Spleen (tissue), 11 donors: ENCODE results near the gene L1CAM. TPM values are rescaled to one million over a fixed set of nuclear protein-coding genes. Genes with fewer than 3 reads are reported as not detected.

Experiments
- DNase-seq: peaks from one replicate; pipeline ENCODE4 v3.0.0-alpha.2; 2020
- H3K27ac ChIP-seq, 8 donors: fragments of 200-600 bp; sonication (generic) in 7 of 8; 1 replicate in 4 of 8; 2 replicates in 4 of 8; pipeline versions ENCODE4 v1.5.0 to v1.8.0; 2016 to 2021; ENCODE audit warnings: inconsistent platforms in 4 of 8, mild to moderate bottlenecking in 4 of 8, moderate library complexity in 1 of 8
- H3K27me3 ChIP-seq, 7 donors: fragments of 200-600 bp; sonication (generic) in 6 of 7; replicated peaks in 1 of 7; 1 replicate in 4 of 7; 2 replicates in 3 of 7; pipeline versions ENCODE4 v1.5.0 to v1.8.0; 2016 to 2021; ENCODE audit warnings: inconsistent platforms in 3 of 7, mild to moderate bottlenecking in 1 of 7
- H3K36me3 ChIP-seq, 6 donors: fragments of 200-600 bp; sonication (generic) in 5 of 6; 1 replicate in 4 of 6; 2 replicates in 2 of 6; pipeline versions ENCODE4 v1.5.0 to v1.8.0; 2016 to 2021; ENCODE audit warnings: inconsistent platforms in 2 of 6
- H3K4me1 ChIP-seq, 6 donors: fragments of 200-600 bp; sonication (generic) in 5 of 6; 1 replicate in 3 of 6; 2 replicates in 3 of 6; pipeline versions ENCODE4 v1.5.0 to v1.8.0; 2016 to 2021; ENCODE audit warnings: inconsistent platforms in 3 of 6
- H3K4me3 ChIP-seq, 8 donors: fragments of 200-600 bp; sonication (generic) in 7 of 8; 1 replicate in 4 of 8; 2 replicates in 4 of 8; pipeline versions ENCODE4 v1.5.0 to v1.8.0; 2016 to 2021; ENCODE audit warnings: inconsistent platforms in 4 of 8, mild to moderate bottlenecking in 4 of 8, moderate library complexity in 2 of 8
- H3K9me3 ChIP-seq, 8 donors: fragments of 200-600 bp; sonication (generic) in 7 of 8; 1 replicate in 4 of 8; 2 replicates in 4 of 8; pipeline versions ENCODE4 v1.5.0 to v1.8.0; 2016 to 2021; ENCODE audit warnings: inconsistent platforms in 4 of 8
- POLR2A ChIP-seq, 3 donors: fragments of 450-650 bp; IDR thresholded peaks; one replicate each; pipeline ENCODE4 v1.5.1; 2017; ENCODE audit warnings: antibody characterized with exemption in 3 of 3, mild to moderate bottlenecking in 1 of 3
- POLR2AphosphoS5 ChIP-seq, 3 donors: sonication (generic); formaldehyde crosslinking; IDR thresholded peaks; one replicate each; pipeline ENCODE4 v1.5.1; 2017; ENCODE audit warnings: antibody characterized with exemption in 3 of 3
- WGBS, 5 donors: extraction: QIAGEN DNeasy Blood & Tissue Kit in 3 of 5; methylation state at CpG; one replicate each; pipeline versions ENCODE4 v1.1.5 to v1.1.7; 2013 to 2018; 5-methylcytosine and 5-hydroxymethylcytosine counted together
- intact Hi-C: fragments of 100-400 bp; cut with DNase I; formaldehyde crosslinking; loops from one replicate; pipeline ENCODE4 v1.15.0; 2023; ENCODE audit warnings: low total_unique reads
- polyA plus RNA-seq, 3 donors: library from polyadenylated mRNA; stranded (reverse); fragments of 200-250 nt; gene quantifications; one replicate each; pipeline ENCODE4 v1.2.1, GENCODE V29; 2013
- total RNA-seq, 7 donors: library from RNA; depleted of rRNA in 3 of 7; stranded (reverse); fragments of >200 nt in 3 of 7; fragmentation: NEBNext Ultra II Directional in 4 of 7; extraction: Animal tissue kit (Norgen Biotek cat#: 25700) in 4 of 7; gene quantifications; one replicate each; pipeline versions ENCODE4 v1.1.0 to v1.2.1, GENCODE V29; 2016 to 2021
- TF ChIP-seq, protein P1 (sequence below), 11 experiments: fragments of 200-600 bp in 7 of 11; fragments of 450-650 bp in 4 of 11; sonication (generic) in 4 of 11; IDR thresholded peaks in 8 of 11; conservative IDR thresholded peaks in 3 of 11; 1 replicate in 7 of 11; 2 replicates in 4 of 11; pipeline versions ENCODE4 v1.4.0 to v1.8.0; 2016 to 2021; ENCODE audit warnings: antibody characterized with exemption in 11 of 11, inconsistent platforms in 4 of 11, mild to moderate bottlenecking in 1 of 11
- donor health status: healthy with polysubstance abuse.
- donor health status: DM: no; HTN: no; CAD: no; lungs with moderate emphysema.
- donor health status: DM: no; HTN: no; CAD: no.
- donor health status: Bipolar disorder and iron deficiency.
- donor health status: healthy.
- donor health status: DM: no; HTN: no; CAD: no.
- donor health status: DM: yes; HTN: yes; CAD: no.

The L1CAM gene
- total and polyA plus RNA-seq, 10 donors, result 1.2 to 5.1 (median 2.7) TPM

DNA sequence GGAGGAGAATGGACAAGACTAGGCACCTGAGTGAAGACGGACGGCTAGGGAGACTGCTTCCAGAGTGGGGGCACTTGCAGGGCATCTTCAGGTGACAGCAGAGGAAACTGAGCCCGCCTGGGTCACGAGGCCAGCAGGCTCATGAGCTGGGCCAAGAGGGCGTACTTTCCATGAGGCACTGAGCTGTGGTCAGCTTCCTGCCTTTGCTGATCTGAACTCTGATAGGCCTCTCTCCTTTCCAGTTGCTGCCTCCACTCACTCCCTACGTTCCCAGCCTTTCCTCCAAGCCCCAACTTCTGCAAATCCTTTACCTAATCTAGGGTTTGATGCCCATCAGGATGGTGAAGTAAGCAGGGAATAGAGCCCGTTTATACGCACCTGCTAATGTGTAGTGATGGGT, 1.4 kb upstream of the L1CAM start:
- H3K9me3 ChIP-seq, result no peaks in the 10 kb centered on the region
- H3K27ac ChIP-seq, result no peak overlapping the region
- TF ChIP-seq POLR2AphosphoS5 (IDR thresholded peaks at IDR 0.05), result no peak
- TF ChIP-seq, protein P1, sequence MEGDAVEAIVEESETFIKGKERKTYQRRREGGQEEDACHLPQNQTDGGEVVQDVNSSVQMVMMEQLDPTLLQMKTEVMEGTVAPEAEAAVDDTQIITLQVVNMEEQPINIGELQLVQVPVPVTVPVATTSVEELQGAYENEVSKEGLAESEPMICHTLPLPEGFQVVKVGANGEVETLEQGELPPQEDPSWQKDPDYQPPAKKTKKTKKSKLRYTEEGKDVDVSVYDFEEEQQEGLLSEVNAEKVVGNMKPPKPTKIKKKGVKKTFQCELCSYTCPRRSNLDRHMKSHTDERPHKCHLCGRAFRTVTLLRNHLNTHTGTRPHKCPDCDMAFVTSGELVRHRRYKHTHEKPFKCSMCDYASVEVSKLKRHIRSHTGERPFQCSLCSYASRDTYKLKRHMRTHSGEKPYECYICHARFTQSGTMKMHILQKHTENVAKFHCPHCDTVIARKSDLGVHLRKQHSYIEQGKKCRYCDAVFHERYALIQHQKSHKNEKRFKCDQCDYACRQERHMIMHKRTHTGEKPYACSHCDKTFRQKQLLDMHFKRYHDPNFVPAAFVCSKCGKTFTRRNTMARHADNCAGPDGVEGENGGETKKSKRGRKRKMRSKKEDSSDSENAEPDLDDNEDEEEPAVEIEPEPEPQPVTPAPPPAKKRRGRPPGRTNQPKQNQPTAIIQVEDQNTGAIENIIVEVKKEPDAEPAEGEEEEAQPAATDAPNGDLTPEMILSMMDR (IDR thresholded peaks at IDR 0.05 in 8 of 11, conservative IDR thresholded peaks at IDR 0.05 in 3 of 11), result no peak
- TF ChIP-seq POLR2A (IDR thresholded peaks at IDR 0.05), result no peak
- H3K4me3 ChIP-seq, result no peak overlapping the region
- WGBS, 5 donors, result 53 to 74% (median 62%) methylated on average over 4 to 8 of the region's 8 CpGs
- peaks cover 0 to 22% (median 11%) of the 10 kb centered on the region in 6 donors for H3K4me1 ChIP-seq
- no peaks in the 10 kb centered on the region for H3K36me3 ChIP-seq
- DNase-seq, result no peak
- H3K27me3 ChIP-seq, result peaks cover 4 to 80% (median 44%) of the 10 kb centered on the region in 7 donors
- intact Hi-C loops, result no loop called here

DNA sequence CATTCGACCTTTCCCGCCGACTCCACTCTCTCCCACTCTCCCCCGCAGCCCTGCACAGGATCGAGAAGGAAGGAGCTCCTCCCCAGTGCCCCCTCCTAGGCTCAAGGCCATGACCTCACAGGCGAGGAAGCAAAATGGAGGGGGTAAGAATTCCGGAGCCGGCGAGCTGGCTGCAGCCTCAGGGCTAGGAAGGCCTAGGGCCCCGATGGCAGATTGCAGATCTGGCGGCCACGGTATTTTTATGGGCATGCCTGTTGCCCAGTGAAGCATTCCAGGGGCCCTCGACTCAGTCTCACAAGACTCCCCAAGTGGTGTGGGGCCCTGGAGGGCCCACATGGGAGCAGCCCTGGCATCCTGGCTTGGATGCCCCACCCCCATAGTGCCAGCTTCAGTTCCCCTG, 942 bp upstream of the L1CAM start:
- Histone ChIP-seq H3K27me3 (peaks cover 4 to 80% (median 47%) of the 10 kb centered on the region in 7 donors), H3K36me3 (no peaks in the 10 kb centered on the region), H3K4me1 (peaks cover 0 to 22% (median 11%) of the 10 kb centered on the region in 6 donors), H3K4me3 (no peak overlapping the region), H3K27ac (no peak overlapping the region), H3K9me3 (no peaks in the 10 kb centered on the region)
- intact Hi-C loops, result no loop called here
- TF ChIP-seq POLR2A (IDR thresholded peaks at IDR 0.05) (no peak), POLR2AphosphoS5 (IDR thresholded peaks at IDR 0.05) (no peak)
- TF ChIP-seq, protein P1 (IDR thresholded peaks at IDR 0.05 in 8 of 11, conservative IDR thresholded peaks at IDR 0.05 in 3 of 11), result no peak
- DNase-seq, result no peak
- 28 to 55% (median 45%) methylated on average over 9 to 13 of the region's 13 CpGs for WGBS, 5 donors

DNA sequence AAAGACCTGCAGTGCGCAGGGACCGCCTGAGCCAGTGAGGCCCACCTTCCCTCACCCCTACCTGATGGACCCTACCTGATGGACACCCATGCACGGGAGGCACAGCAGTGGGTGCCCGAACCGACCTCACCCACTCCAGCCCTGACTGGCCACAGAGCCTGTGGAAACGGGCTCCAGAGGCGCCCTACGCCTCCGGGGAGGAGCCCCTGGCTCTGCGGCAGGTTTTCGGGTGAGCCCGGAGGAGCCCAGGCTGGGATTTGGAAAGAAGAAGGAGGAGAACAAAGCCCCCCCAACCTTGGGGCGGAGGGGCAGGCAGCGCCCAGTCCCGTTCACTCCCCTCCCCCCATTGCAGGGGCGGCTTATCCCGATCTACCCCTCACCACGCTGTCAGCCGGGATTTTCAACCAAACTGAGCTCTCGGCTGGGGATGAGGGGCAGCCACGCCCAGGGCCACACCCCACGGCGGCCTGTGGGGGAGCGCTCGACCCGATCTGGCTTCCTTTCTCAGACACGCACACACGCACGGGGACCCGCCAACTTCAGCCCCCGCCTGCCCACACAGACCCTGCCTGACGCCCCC, 675 bp downstream of the L1CAM start:
- no peak overlapping the region for H3K27ac ChIP-seq
- TF ChIP-seq POLR2A (IDR thresholded peaks at IDR 0.05) (no peak), POLR2AphosphoS5 (IDR thresholded peaks at IDR 0.05) (no peak)
- TF ChIP-seq, protein P1 (IDR thresholded peaks at IDR 0.05 in 8 of 11, conservative IDR thresholded peaks at IDR 0.05 in 3 of 11), result no peak
- no peaks in the 10 kb centered on the region for H3K9me3 ChIP-seq
- intact Hi-C loops, result no loop called here
- 9 to 33% (median 17%) methylated on average over 15 to 32 of the region's 32 CpGs; no CpG with 5 or more reads in 1 of the 5 donors for WGBS, 5 donors
- peaks cover 0 to 22% (median 11%) of the 10 kb centered on the region in 6 donors for H3K4me1 ChIP-seq
- no peaks in the 10 kb centered on the region for H3K36me3 ChIP-seq
- DNase-seq, result no peak
- peak overlapping the region in 2 of 8 donors; percentile 21 to 56 for H3K4me3 ChIP-seq
- H3K27me3 ChIP-seq, result peaks cover 4 to 87% (median 52%) of the 10 kb centered on the region in 7 donors

DNA sequence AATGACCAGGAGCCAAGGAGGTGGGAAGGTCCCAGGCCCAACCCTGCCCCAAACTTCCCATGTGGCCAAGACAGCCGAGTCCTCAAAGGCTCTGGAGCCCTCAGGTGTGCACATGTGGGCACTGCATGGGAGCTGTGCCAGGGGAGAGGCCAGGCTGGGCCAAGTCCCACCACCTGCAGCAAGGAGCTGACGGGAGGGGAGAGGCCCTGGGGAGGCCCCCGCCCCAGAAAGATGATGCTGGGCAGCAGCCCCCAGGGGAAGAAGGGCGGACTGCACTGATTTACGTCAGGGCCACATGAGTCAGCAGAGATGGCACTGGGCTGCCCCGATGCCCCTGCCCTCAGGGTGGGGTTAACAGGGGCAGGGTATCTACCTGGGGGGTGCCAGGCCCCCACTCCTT, 1.4 kb downstream of the L1CAM start:
- DNase-seq, result no peak
- no peaks in the 10 kb centered on the region for H3K9me3 ChIP-seq
- peaks cover 0 to 22% (median 11%) of the 10 kb centered on the region in 6 donors for H3K4me1 ChIP-seq
- H3K36me3 ChIP-seq, result no peaks in the 10 kb centered on the region
- H3K27me3 ChIP-seq, result peaks cover 4 to 91% (median 58%) of the 10 kb centered on the region in 7 donors
- intact Hi-C loops, result no loop called here
- TF ChIP-seq, protein P1 (IDR thresholded peaks at IDR 0.05 in 8 of 11, conservative IDR thresholded peaks at IDR 0.05 in 3 of 11), result no peak
- TF ChIP-seq POLR2A (IDR thresholded peaks at IDR 0.05) (no peak), POLR2AphosphoS5 (IDR thresholded peaks at IDR 0.05) (no peak)
- 46 to 68% (median 54%) methylated on average over 4 to 6 of the region's 6 CpGs for WGBS, 5 donors
- H3K4me3 ChIP-seq, result no peak overlapping the region
- no peak overlapping the region for H3K27ac ChIP-seq
